NCI-H82 treated with DMSO at 0.1 percent for 48 hours (cell line): ENCODE measurements around the gene SGIP1.

ENCODE experiments used
- DNase-seq: peaks from one replicate; lab custom pipeline; 2025; ENCODE audit not compliant: unreplicated experiment; lab: John Stamatoyannopoulos, UW

Gene SGIP1

GRCh38 chr1:66533804-66534740 lies at the start of gene SGIP1:
SGIP1 (plus strand) TSS chr1:66534153; CDS start chr1:66534359, 206 bp downstream.
- DNase-seq = peak; percentile 86

- no peak for DNase-seq
These were observed 44.8 kb upstream of the SGIP1 start for GRCh38 chr1:66489151-66489550.

GRCh38 chr1:66489972-66490601 lies 43.9 kb upstream of the SGIP1 start:
- DNase-seq = no peak

GRCh38 chr1:66490816-66491215 lies 43.1 kb upstream of the SGIP1 start:
- no peak for DNase-seq

- DNase-seq = no peak
These were observed 41.5 kb upstream of the SGIP1 start for GRCh38 chr1:66492424-66492823.

GRCh38 chr1:66493731-66494130 lies 40.2 kb upstream of the SGIP1 start:
- DNase-seq = no peak

- DNase-seq = no peak
These were observed 39.5 kb upstream of the SGIP1 start for GRCh38 chr1:66494482-66494881.

- DNase-seq = no peak
These were observed 38.5 kb upstream of the SGIP1 start for GRCh38 chr1:66495495-66495894.

- DNase-seq = no peak
These were observed 36.0 kb upstream of the SGIP1 start for GRCh38 chr1:66497910-66498309.

- DNase-seq = no peak
These were observed 33.7 kb upstream of the SGIP1 start for GRCh38 chr1:66500301-66500700.

- no peak for DNase-seq
These were observed 31.9 kb upstream of the SGIP1 start for GRCh38 chr1:66502086-66502485.

- DNase-seq = peak; percentile 50
These were observed 30.0 kb upstream of the SGIP1 start for GRCh38 chr1:66503841-66504470.

GRCh38 chr1:66505671-66506392 lies 28.1 kb upstream of the SGIP1 start:
- DNase-seq = no peak

- no peak for DNase-seq
These were observed 27.6 kb upstream of the SGIP1 start for GRCh38 chr1:66506393-66506687.

GRCh38 chr1:66506991-66507390 lies 27.0 kb upstream of the SGIP1 start:
- DNase-seq = no peak

GRCh38 chr1:66510407-66510806 lies 23.5 kb upstream of the SGIP1 start:
- DNase-seq = no peak

GRCh38 chr1:66511118-66511517 lies 22.8 kb upstream of the SGIP1 start:
- no peak for DNase-seq

- DNase-seq = no peak
These were observed 16.0 kb upstream of the SGIP1 start for GRCh38 chr1:66517959-66518358.

- DNase-seq = no peak
These were observed 15.3 kb upstream of the SGIP1 start for GRCh38 chr1:66518654-66519053.

- DNase-seq = no peak
These were observed 14.0 kb upstream of the SGIP1 start for GRCh38 chr1:66519992-66520391.

GRCh38 chr1:66520655-66521054 lies 13.3 kb upstream of the SGIP1 start:
- DNase-seq = no peak
